Mesenchymal stem cell (in vitro differentiated cells and primary cell): ENCODE data around the gene FSCN2.

Experiments used
- DNase-seq: peaks from one replicate; pipeline ENCODE4 v3.0.0-alpha.2; 2013
- H2AFZ ChIP-seq: one replicate; pipeline ENCODE4 v1.6.1; 2013; ENCODE audit warnings: low read depth, mild to moderate bottlenecking, control low read depth, inconsistent platforms, low read length, moderate library complexity
- H2AK5ac ChIP-seq: 2 replicates; pipeline ENCODE4 v1.6.1; 2013; ENCODE audit warnings: low read length, moderate library complexity, mild to moderate bottlenecking, inconsistent platforms; ENCODE audit not compliant: severe bottlenecking
- H2BK120ac ChIP-seq: one replicate; pipeline ENCODE4 v1.6.1; 2013; ENCODE audit warnings: low read depth, mild to moderate bottlenecking, inconsistent platforms, low read length, moderate library complexity
- H2BK12ac ChIP-seq, 2 experiments: one replicate each; pipeline ENCODE4 v1.6.1; 2013; ENCODE audit warnings: inconsistent platforms in 2 of 2, low read length in 2 of 2, mild to moderate bottlenecking in 2 of 2, moderate library complexity in 2 of 2, control low read depth in 1 of 2
- H2BK15ac ChIP-seq: one replicate; pipeline ENCODE4 v1.6.1; 2013; ENCODE audit warnings: mild to moderate bottlenecking, low read depth, inconsistent platforms; ENCODE audit not compliant: poor library complexity, severe bottlenecking
- H2BK5ac ChIP-seq: 2 replicates; pipeline ENCODE4 v1.6.1; 2013; ENCODE audit warnings: low read depth, mild to moderate bottlenecking, low read length, control low read depth, inconsistent platforms; ENCODE audit not compliant: poor library complexity, severe bottlenecking
- H3K14ac ChIP-seq, 2 experiments: one replicate each; pipeline ENCODE4 v1.6.1; 2013; ENCODE audit warnings: inconsistent platforms in 2 of 2, low read length in 2 of 2, control low read depth in 1 of 2, mild to moderate bottlenecking in 1 of 2, moderate library complexity in 1 of 2
- H3K18ac ChIP-seq, 2 experiments: one replicate each; pipeline ENCODE4 v1.6.1; 2013; ENCODE audit warnings: inconsistent platforms in 2 of 2, low read length in 2 of 2, control low read depth in 1 of 2, low read depth in 1 of 2, mild to moderate bottlenecking in 1 of 2
- H3K23ac ChIP-seq, 2 experiments: one replicate each; pipeline ENCODE4 v1.6.1; 2013; ENCODE audit warnings: inconsistent platforms in 2 of 2, low read length in 2 of 2, mild to moderate bottlenecking in 2 of 2, moderate library complexity in 2 of 2, control low read depth in 1 of 2
- H3K27ac ChIP-seq: 2 replicates; pipeline ENCODE4 v1.5.1; 2013; ENCODE audit warnings: mild to moderate bottlenecking, moderate library complexity, low read length, control low read depth, inconsistent platforms; ENCODE audit not compliant: poor library complexity, severe bottlenecking
- H3K27me3 ChIP-seq, 2 experiments: 2 replicates each; pipeline versions ENCODE4 v1.6.1 to v1.7.0; 2013; ENCODE audit warnings: low read length in 2 of 2, mild to moderate bottlenecking in 2 of 2, moderate library complexity in 2 of 2, control low read depth in 1 of 2, inconsistent platforms in 1 of 2; ENCODE audit not compliant: control insufficient read depth in 1 of 2, insufficient read depth in 1 of 2
- H3K36me3 ChIP-seq, 2 experiments: 2 replicates each; pipeline versions ENCODE4 v1.6.1 to v1.7.0; 2013; ENCODE audit warnings: low read length in 2 of 2, control low read depth in 1 of 2, inconsistent platforms in 1 of 2, low read depth in 1 of 2, mild to moderate bottlenecking in 1 of 2; ENCODE audit not compliant: insufficient read depth in 2 of 2, control insufficient read depth in 1 of 2
- H3K4ac ChIP-seq, 2 experiments: one replicate each; pipeline ENCODE4 v1.6.1; 2013; ENCODE audit warnings: inconsistent platforms in 2 of 2, low read length in 2 of 2, mild to moderate bottlenecking in 2 of 2, moderate library complexity in 2 of 2, control low read depth in 1 of 2, low read depth in 1 of 2
- H3K4me1 ChIP-seq: 2 replicates; pipeline ENCODE4 v1.6.1; 2013; ENCODE audit warnings: low read depth, low read length, control low read depth; ENCODE audit not compliant: control insufficient read depth, insufficient read depth
- H3K4me2 ChIP-seq: 2 replicates; pipeline ENCODE4 v1.6.1; 2013; ENCODE audit warnings: low read length, mild to moderate bottlenecking, inconsistent platforms; ENCODE audit not compliant: poor library complexity, severe bottlenecking
- H3K4me3 ChIP-seq, 2 experiments: 2 replicates each; pipeline versions ENCODE4 v1.5.1 to v1.7.0; 2013; ENCODE audit warnings: low read length in 2 of 2, mild to moderate bottlenecking in 2 of 2, control low read depth in 1 of 2, low read depth in 1 of 2; ENCODE audit not compliant: insufficient read depth in 1 of 2
- H3K79me1 ChIP-seq: replicated peaks from 2 replicates; pipeline ENCODE4 v1.6.1; 2013; ENCODE audit warnings: mild to moderate bottlenecking, control low read depth, low read length, inconsistent platforms; ENCODE audit not compliant: poor library complexity, severe bottlenecking
- H3K9ac ChIP-seq: 2 replicates; pipeline ENCODE4 v1.7.0; 2013; ENCODE audit warnings: mild to moderate bottlenecking, low read length, moderate library complexity
- H3K9me3 ChIP-seq: 2 replicates; pipeline ENCODE4 v1.7.0; 2013; ENCODE audit warnings: mild to moderate bottlenecking, low read length; ENCODE audit not compliant: control insufficient read depth
- H4K8ac ChIP-seq: one replicate; pipeline ENCODE4 v1.6.1; 2013; ENCODE audit warnings: inconsistent platforms, mild to moderate bottlenecking, low read length, moderate library complexity
- H4K91ac ChIP-seq: one replicate; pipeline ENCODE4 v1.6.1; 2013; ENCODE audit warnings: mild to moderate bottlenecking, low read length, inconsistent platforms
- WGBS: methylation state at CpG from one replicate; pipeline ENCODE4 v1.1.7; 2013; ENCODE audit warnings: mixed read lengths; 5-methylcytosine and 5-hydroxymethylcytosine counted together

FSCN2 gene

GRCh38 chr17:81553018-81553615, 24.9 kb downstream of the FSCN2 start:
- Histone ChIP-seq H3K23ac (no peak overlapping the region), H2BK12ac (peak overlapping the region in 1 of 2 experiments; percentile 49), H2AK5ac (no peak overlapping the region), H4K8ac (no peak overlapping the region), H3K79me1 (peaks cover 25% of the 10 kb centered on the region), H3K27me3 (no peaks in the 10 kb centered on the region), H3K9me3 (no peaks in the 10 kb centered on the region), H4K91ac (no peak overlapping the region), H3K4me3 (peak overlapping the region; percentile 92), H3K4me2 (peak overlapping the region; percentile 69), H3K4ac (peak overlapping the region in 1 of 2 experiments; percentile 66), H3K18ac (no peak overlapping the region), H3K36me3 (peaks cover 43 to 51% of the 10 kb centered on the region in 2 experiments), H2AFZ (no peak overlapping the region), H3K4me1 (peaks cover 54% of the 10 kb centered on the region), H2BK120ac (peak overlapping the region; percentile 7), H3K9ac (peak overlapping the region; percentile 88), H2BK15ac (no peak overlapping the region), H3K14ac (no peak overlapping the region), H3K27ac (peak overlapping the region; percentile 72), H2BK5ac (no peak overlapping the region)
- DNase-seq: peak; percentile 90
- WGBS: 8% methylated on average over 18 of the region's 19 CpGs

GRCh38 chr17:81553616-81554181, 25.5 kb downstream of the FSCN2 start:
- peak; percentile 97 for DNase-seq
- Histone ChIP-seq H3K9me3 (no peaks in the 10 kb centered on the region), H2BK12ac (peak overlapping the region in 1 of 2 experiments; percentile 75), H4K91ac (peak overlapping the region; percentile 29), H2BK15ac (no peak overlapping the region), H3K79me1 (peaks cover 27% of the 10 kb centered on the region), H4K8ac (peak overlapping the region; percentile 30), H3K4me1 (peaks cover 55% of the 10 kb centered on the region), H3K27me3 (no peaks in the 10 kb centered on the region), H2AK5ac (peak overlapping the region; percentile 11), H3K18ac (peak overlapping the region; percentile 25 to 91), H3K4ac (peak overlapping the region in 1 of 2 experiments; percentile 3), H2BK5ac (no peak overlapping the region), H3K23ac (no peak overlapping the region), H2BK120ac (peak overlapping the region; percentile 7), H3K9ac (peak overlapping the region; percentile 88), H2AFZ (no peak overlapping the region), H3K27ac (peak overlapping the region; percentile 72), H3K14ac (no peak overlapping the region), H3K4me2 (peak overlapping the region; percentile 69), H3K36me3 (peaks cover 44 to 52% of the 10 kb centered on the region in 2 experiments), H3K4me3 (peak overlapping the region in 1 of 2 experiments; percentile 92)
- WGBS: 42% methylated on average over 24 of the region's 24 CpGs

DNA sequence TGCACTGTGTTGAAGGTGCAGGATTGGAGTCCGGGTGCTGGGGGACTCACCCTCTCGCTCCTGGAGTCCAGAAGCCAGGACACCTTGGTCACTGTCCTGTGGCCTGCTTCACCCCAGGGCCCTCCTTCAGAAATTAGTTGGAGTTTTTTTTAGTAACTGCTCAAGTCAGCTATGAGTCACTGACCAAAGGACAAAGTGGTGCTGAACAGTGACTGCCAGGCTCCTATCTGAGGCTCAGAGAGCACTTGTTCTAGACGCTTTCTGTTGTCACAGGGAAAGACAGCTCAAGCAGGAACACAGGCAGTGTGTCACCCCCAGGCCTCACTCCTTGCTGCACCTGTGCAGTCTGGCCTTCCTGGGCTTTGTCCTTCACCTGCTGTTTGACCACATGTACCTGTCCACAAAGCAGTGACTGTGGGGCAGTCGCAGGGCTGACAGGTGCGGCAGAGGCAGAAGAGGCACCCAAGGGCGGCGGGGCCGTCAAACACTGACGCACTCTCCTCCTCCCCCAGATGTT, 28.1 kb downstream of the FSCN2 start:
- Histone ChIP-seq H4K8ac (no peak overlapping the region), H3K14ac (peak overlapping the region in 1 of 2 experiments; percentile 46), H3K18ac (peak overlapping the region in 1 of 2 experiments; percentile 18), H3K36me3 (peaks cover 49% of the 10 kb centered on the region in 2 experiments), H2BK12ac (peak overlapping the region in 1 of 2 experiments; percentile 10), H2AK5ac (peak overlapping the region; percentile 55), H3K4me1 (peaks cover 42% of the 10 kb centered on the region), H3K9me3 (no peaks in the 10 kb centered on the region), H3K4me2 (no peak overlapping the region), H3K4ac (no peak overlapping the region), H3K23ac (peak overlapping the region in 1 of 2 experiments; percentile 57), H2BK5ac (no peak overlapping the region), H3K4me3 (no peak overlapping the region), H2BK15ac (no peak overlapping the region), H3K27ac (peak overlapping the region; percentile 15), H4K91ac (no peak overlapping the region), H2BK120ac (no peak overlapping the region), H3K9ac (peak overlapping the region; percentile 21), H3K79me1 (peaks cover 19% of the 10 kb centered on the region), H2AFZ (no peak overlapping the region), H3K27me3 (no peaks in the 10 kb centered on the region)
- peak; percentile 72 for DNase-seq
- 76% methylated on average over 9 of the region's 9 CpGs for WGBS

DNA sequence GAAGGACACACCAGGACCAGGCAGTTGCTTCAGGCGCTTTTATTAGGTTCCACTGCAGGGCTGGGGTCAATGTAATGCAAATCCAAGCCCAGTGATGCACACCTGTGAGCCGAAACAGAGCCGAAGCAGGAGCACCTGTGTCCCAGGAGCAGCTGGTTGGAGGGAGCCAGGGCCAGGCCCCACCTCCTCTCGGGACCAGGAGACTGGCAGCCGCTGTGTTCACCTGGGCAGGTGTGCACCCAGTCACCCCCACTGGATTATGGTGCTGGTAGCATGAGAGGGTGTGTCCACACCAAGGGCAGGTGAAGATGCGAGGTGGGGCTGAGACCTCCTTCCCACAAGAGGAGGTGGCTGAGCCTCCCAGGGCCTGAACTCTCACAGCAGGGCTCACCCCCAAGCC, 28.7 kb downstream of the FSCN2 start:
- Histone ChIP-seq H3K18ac (no peak overlapping the region), H3K27me3 (no peaks in the 10 kb centered on the region), H4K91ac (no peak overlapping the region), H3K14ac (peak overlapping the region in 1 of 2 experiments; percentile 79), H2AFZ (no peak overlapping the region), H3K4ac (peak overlapping the region in 1 of 2 experiments; percentile 17), H3K9me3 (no peaks in the 10 kb centered on the region), H2BK15ac (peak overlapping the region; percentile 62), H3K4me1 (peaks cover 39% of the 10 kb centered on the region), H3K4me2 (no peak overlapping the region), H3K36me3 (peaks cover 53 to 54% of the 10 kb centered on the region in 2 experiments), H2BK120ac (no peak overlapping the region), H3K9ac (no peak overlapping the region), H2AK5ac (no peak overlapping the region), H3K27ac (no peak overlapping the region), H4K8ac (no peak overlapping the region), H3K79me1 (peaks cover 19% of the 10 kb centered on the region), H3K23ac (no peak overlapping the region), H3K4me3 (no peak overlapping the region), H2BK5ac (no peak overlapping the region), H2BK12ac (no peak overlapping the region)
- DNase-seq: no peak
- WGBS: 92% methylated on average over 6 of the region's 6 CpGs
